ENCODE data around the gene CCDC112. TPM values are rescaled to one million over a fixed set of nuclear protein-coding genes. Genes with fewer than 3 reads are reported as not detected.

CCDC112 gene
- total RNA-seq, 1 experiment from 2014 or later = 13.0 TPM

DNA sequence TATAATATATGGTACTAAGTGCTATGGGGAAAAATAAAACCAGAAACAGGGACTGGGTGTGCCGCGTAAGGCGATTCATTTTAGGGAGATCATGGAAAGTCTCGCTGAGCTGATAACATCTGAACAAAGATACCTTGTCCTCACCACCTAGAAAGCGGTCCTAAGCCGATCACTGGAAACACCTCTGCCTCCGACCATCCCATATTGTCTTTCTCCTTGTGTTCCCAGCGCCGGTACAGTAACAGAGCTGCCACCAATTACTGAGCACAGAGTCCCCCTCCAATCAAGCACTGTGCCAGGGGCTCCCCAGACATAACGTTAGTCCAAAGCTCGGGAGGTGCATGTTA is 704 bp downstream of the CCDC112 start:
- H2BK12ac ChIP-seq (ENCODE audit: insufficient read length, low read depth, low read length) = no peak overlapping the region
- peak overlapping the region; percentile 98; the same call in 1 of the 2 replicates for H3K14ac ChIP-seq (ENCODE audit: insufficient read depth, low read length)
- Mint-ChIP-seq H3K27me3 (ENCODE audit: low read depth) (peaks cover 3% of the 10 kb centered on the region; the same call in 1 of the 2 replicates), H3K4me3 (peak overlapping the region; percentile 96 to 100), H3K27ac (peak overlapping the region; percentile 4 to 98 (median 37); a peak in 4 of 7 replicates), H3K9me3 (peaks cover 2 to 5% of the 10 kb centered on the region in 2 experiments; a peak in 3 of 5 replicates), H3K36me3 (ENCODE audit: insufficient read depth in 1 of 3, low read depth in 3 of 3) (peaks cover 3 to 19% (median 18%) of the 10 kb centered on the region in 3 experiments), H3K4me1 (peaks cover 14 to 16% of the 10 kb centered on the region in 2 experiments)
- no peak overlapping the region for H2AK5ac ChIP-seq (ENCODE audit: insufficient read length, low read length)
- H3K18ac ChIP-seq (ENCODE audit: insufficient read length, low read depth, low read length) = peak overlapping the region; percentile 76
- H4K91ac ChIP-seq (ENCODE audit: insufficient read length, low read depth, low read length) = no peak overlapping the region
- no peaks in the 10 kb centered on the region; the same call in 1 of the 2 replicates for H3K4me1 ChIP-seq (ENCODE audit: insufficient read depth, low read length)
- H3K9me3 ChIP-seq (ENCODE audit: control insufficient read depth, low read depth, low read length) = no peaks in the 10 kb centered on the region
- DNase-seq = no peak
- WGBS (ENCODE audit: extremely low coverage, insufficient read length, low lambda C conversion rate) = no CpG with 5 or more reads among the region's 11 CpGs
- H3K9ac ChIP-seq (ENCODE audit: extremely low read depth, insufficient read length, low read length) = peak overlapping the region; percentile 95
- peaks cover 10% of the 10 kb centered on the region for H3K23me2 ChIP-seq (ENCODE audit: insufficient read length, low read depth, low read length, poor library complexity, severe bottlenecking)
- no peak overlapping the region for H2BK5ac ChIP-seq (ENCODE audit: insufficient read length, low read length)
- H2BK120ac ChIP-seq (ENCODE audit: low read depth, low read length, poor library complexity, severe bottlenecking) = peak overlapping the region; percentile 12
- no peaks in the 10 kb centered on the region for H3K27me3 ChIP-seq (ENCODE audit: insufficient read depth, low read length)
- no peak overlapping the region for H3K56ac ChIP-seq (ENCODE audit: insufficient read length, low read depth, low read length)
- peak overlapping the region; percentile 99 for H3K4me2 ChIP-seq (ENCODE audit: insufficient read depth, insufficient read length, low read length)
- no peak overlapping the region for H4K8ac ChIP-seq (replicated peaks; ENCODE audit: insufficient read length, low read depth, low read length)
- no peaks in the 10 kb centered on the region for H3K79me1 ChIP-seq (ENCODE audit: insufficient read depth, low read depth, low read length, poor library complexity, severe bottlenecking)
- H3T11ph ChIP-seq (ENCODE audit: low read length) = no peak overlapping the region
- no peaks in the 10 kb centered on the region for H4K20me1 ChIP-seq (ENCODE audit: control insufficient read depth, insufficient read depth, insufficient read length)
- peaks cover 11% of the 10 kb centered on the region; the same call in 1 of the 2 replicates for H3K79me2 ChIP-seq (ENCODE audit: insufficient read depth, low read length)
- H2BK15ac ChIP-seq (ENCODE audit: low read depth, low read length) = no peak overlapping the region; the same call in 1 of the 2 replicates
- H4K5ac ChIP-seq (ENCODE audit: insufficient read length, low read depth, low read length) = peak overlapping the region; percentile 75
- no peak overlapping the region for H3K27ac ChIP-seq (ENCODE audit: insufficient read length, low read depth, low read length)
- H3K23ac ChIP-seq (ENCODE audit: insufficient read length, low read depth, low read length) = no peak overlapping the region
- peak overlapping the region; percentile 93 for H2AFZ ChIP-seq (ENCODE audit: low read length)
- no peak overlapping the region for H2BK20ac ChIP-seq (ENCODE audit: low read depth, low read length, poor library complexity, severe bottlenecking)
- no peak for TF ChIP-seq CTCF (conservative IDR thresholded peaks at IDR 0.05)
- no peak overlapping the region; the same call in 1 of the 2 replicates for H3K4ac ChIP-seq (ENCODE audit: low read depth, low read length)

Data from H9 (cell line).